ENCODE results near the gene MACROD2.

- TF ChIP-seq POLR2A (IDR thresholded peaks at IDR 0.05) = no peak
- no peak for TF ChIP-seq CTCF (IDR thresholded peaks at IDR 0.05)
These were observed 1183.3 kb downstream of the MACROD2 start for GRCh38 chr20:15178581-15178980.
